Activated T-cell treated with anti-CD3 and anti-CD28 coated beads for 24 hours (primary cell): ENCODE measurements around the gene CTNNA3.

Experiments
- DNase-seq: peaks from one replicate; pipeline ENCODE4 v3.0.0-alpha.2; 2020; ENCODE audit warnings: low read depth

CTNNA3 gene

GRCh38 chr10:65931291-65932070 is 1764.5 kb downstream of the CTNNA3 start:
- DNase-seq: no peak

GRCh38 chr10:65911151-65911835 is 1784.7 kb downstream of the CTNNA3 start:
- DNase-seq: no peak

GRCh38 chr10:65910209-65910608 is 1785.8 kb downstream of the CTNNA3 start:
- no peak for DNase-seq

- DNase-seq: no peak
Measured at GRCh38 chr10:65907199-65907712, 1788.7 kb downstream of the CTNNA3 start.

GRCh38 chr10:65903620-65904019 is 1792.4 kb downstream of the CTNNA3 start:
- no peak for DNase-seq

- no peak for DNase-seq
Measured at GRCh38 chr10:65900271-65900670, 1795.7 kb downstream of the CTNNA3 start.

GRCh38 chr10:65898055-65898454 is 1797.9 kb downstream of the CTNNA3 start:
- DNase-seq: no peak

GRCh38 chr10:65894961-65895360 is 1801.0 kb downstream of the CTNNA3 start:
- no peak for DNase-seq

GRCh38 chr10:65894379-65894778 is 1801.6 kb downstream of the CTNNA3 start:
- no peak for DNase-seq

GRCh38 chr10:65893676-65894075 is 1802.3 kb downstream of the CTNNA3 start:
- DNase-seq: no peak

GRCh38 chr10:65892284-65892683 is 1803.7 kb downstream of the CTNNA3 start:
- DNase-seq: no peak

- DNase-seq: no peak
Measured at GRCh38 chr10:65891073-65891981, 1804.7 kb downstream of the CTNNA3 start.

- DNase-seq: no peak
Measured at GRCh38 chr10:65864529-65864928, 1831.5 kb downstream of the CTNNA3 start.

GRCh38 chr10:65864036-65864435 is 1832.0 kb downstream of the CTNNA3 start:
- DNase-seq: no peak
